ENCODE results near the gene DEFB114.

DNA sequence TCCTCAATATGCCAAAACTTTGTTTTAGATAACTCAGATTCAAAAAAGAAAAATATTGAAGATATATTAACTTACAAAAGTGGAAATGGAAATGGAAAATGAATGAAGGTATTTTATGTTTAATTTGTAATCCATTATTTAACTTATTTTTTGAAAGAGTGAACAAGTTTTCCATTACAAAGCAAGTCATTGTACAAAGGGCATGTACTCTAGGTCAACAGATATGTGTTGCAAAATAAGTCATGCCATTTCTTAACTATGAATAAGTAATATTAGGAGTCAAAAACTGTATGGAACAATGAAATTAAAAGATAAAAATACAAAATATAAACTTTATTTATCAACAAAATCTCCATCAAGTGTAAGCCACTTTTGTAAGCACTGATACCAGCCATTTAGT lies 31.3 kb upstream of the DEFB114 start:
- no peak for TF ChIP-seq GATA2 (IDR thresholded peaks at IDR 0.05; ENCODE audit: low read depth, low read length)
- no peak for TF ChIP-seq GATA3 (IDR thresholded peaks at IDR 0.05; ENCODE audit: low read depth, low read length)

All from SH-SY5Y (cell line).